ENCODE results near the gene PADI2. TPM values are rescaled to one million over a fixed set of nuclear protein-coding genes. Genes with fewer than 3 reads are reported as not detected.

Gene PADI2
- total and polyA plus RNA-seq, 2 of the 8 experiments (the other 6 are each of a cell fraction or from before 2014, with no cell fraction given) = 1.6 to 7.5 TPM

GRCh38 chr1:17052038-17052437 is 67.2 kb downstream of the PADI2 start:
- Histone ChIP-seq H2BK120ac (replicated peaks; ENCODE audit: low read depth, low read length) (no peak overlapping the region), H3K56ac (replicated peaks; ENCODE audit: insufficient read length, low read depth, low read length) (no peak overlapping the region), H3K4ac (replicated peaks; ENCODE audit: insufficient read length, low read depth, low read length) (no peak overlapping the region), H3K4me3 (ENCODE audit: extremely low read depth in 1 of 4, insufficient read depth in 2 of 4, low read depth in 3 of 4, low read length in 4 of 4) (no peak overlapping the region), H3K18ac (ENCODE audit: extremely low read depth, low read length) (no peak overlapping the region), H3K36me3 (ENCODE audit: control insufficient read depth in 2 of 4, insufficient read depth in 4 of 4, low read length in 3 of 4) (peaks cover 0 to 10% (median 6%) of the 10 kb centered on the region in 4 experiments; a peak in 6 of 8 replicates), H3K23me2 (ENCODE audit: low read depth, low read length) (peaks cover 5% of the 10 kb centered on the region), H2BK5ac (ENCODE audit: low read depth, low read length) (no peak overlapping the region), H3K79me1 (ENCODE audit: low read depth, low read length) (peaks cover 5% of the 10 kb centered on the region; the same call in 1 of the 2 replicates), H4K8ac (ENCODE audit: extremely low read depth, insufficient read depth, low read length) (no peak overlapping the region), H2BK20ac (ENCODE audit: low read length) (no peak overlapping the region), H3K4me2 (ENCODE audit: insufficient read depth in 1 of 2, low read depth in 2 of 2, low read length in 2 of 2) (no peak overlapping the region; a peak in 1 of 4 replicates), H3K9ac (replicated peaks in 1 of 4; ENCODE audit: extremely low read depth in 1 of 4, low read depth in 3 of 4, low read length in 3 of 4) (no peak overlapping the region), H2BK12ac (ENCODE audit: low read depth, low read length) (no peak overlapping the region), H4K5ac (ENCODE audit: insufficient read length, low read depth, low read length) (no peak overlapping the region), H3K27ac (ENCODE audit: low read depth, low read length) (no peak overlapping the region), H4K91ac (replicated peaks; ENCODE audit: insufficient read length, low read length) (no peak overlapping the region), H3K79me2 (ENCODE audit: control insufficient read depth in 1 of 2, insufficient read depth in 2 of 2, low read length in 2 of 2) (peaks cover 10 to 42% of the 10 kb centered on the region in 2 experiments), H2AFZ (ENCODE audit: low read length) (no peak overlapping the region), H3K23ac (ENCODE audit: insufficient read length) (no peak overlapping the region), H3K4me1 (replicated peaks in 1 of 4; ENCODE audit: control insufficient read depth in 3 of 4, insufficient read depth in 4 of 4, low read length in 3 of 4) (peaks cover 0 to 7% (median 0%) of the 10 kb centered on the region in 4 experiments; a peak in 1 of 7 replicates), H3K14ac (ENCODE audit: insufficient read length) (no peak overlapping the region), H3K9me3 (ENCODE audit: insufficient read depth in 2 of 2, low read depth in 1 of 2, low read length in 1 of 2) (no peaks in the 10 kb centered on the region), H3K27me3 (replicated peaks in 1 of 4; ENCODE audit: control insufficient read depth in 3 of 4, extremely low read depth in 1 of 4, insufficient read depth in 3 of 4, low read length in 3 of 4) (no peaks in the 10 kb centered on the region), H4K20me1 (replicated peaks in 1 of 2; ENCODE audit: control insufficient read depth in 1 of 2, insufficient read depth in 2 of 2, low read length in 2 of 2) (no peaks in the 10 kb centered on the region), H2BK15ac (ENCODE audit: low read length) (no peak overlapping the region), H2AK5ac (ENCODE audit: low read depth, low read length) (no peak overlapping the region)
- 100% methylated on average over 1 of the region's 1 CpG; no CpG with 5 or more reads in 1 of the 2 experiments for WGBS, 2 experiments (ENCODE audit: extremely low coverage in 1 of 2, insufficient coverage in 1 of 2, insufficient read length in 1 of 2, insufficient replicate concordance in 2 of 2, low coverage in 1 of 2, low lambda C conversion rate in 2 of 2, missing lambda C conversion rate in 1 of 2)
- ChIA-PET CTCF (ENCODE audit: partially characterized antibody) (interaction anchor here (1.2 kb wide), 2 partner anchors 100 to 319 kb away, joined by 3 to 7 read pairs; no protein-coding TSS in a partner anchor), POLR2A (ENCODE audit: partially characterized antibody) (interaction anchor here (0.6 to 1.1 kb wide), 3 partner anchors 12 to 52 kb away, joined by 3 to 4 read pairs (median 3); no protein-coding TSS in a partner anchor)
- DNase-seq (ENCODE audit: low read depth in 1 of 2, low spot score in 2 of 2) (no peak), FAIRE-seq (no peak)
- TF ChIP-seq BACH1 (IDR thresholded peaks at IDR 0.05; ENCODE audit: low read length) (no peak), POU5F1 (IDR thresholded peaks at IDR 0.05; ENCODE audit: low read depth, low read length) (no peak), MAX (IDR thresholded peaks at IDR 0.05) (no peak), KDM4A (IDR thresholded peaks at IDR 0.05; ENCODE audit: low read depth, low read length, severe bottlenecking) (no peak), POLR2AphosphoS5 (IDR thresholded peaks at IDR 0.05; ENCODE audit: low read depth, low read length) (no peak), BRCA1 (IDR thresholded peaks at IDR 0.05; ENCODE audit: low read depth, low read length) (no peak), HDAC2 (IDR thresholded peaks at IDR 0.05; ENCODE audit: borderline replicate concordance in 1 of 2, low read depth in 2 of 2, low read length in 2 of 2) (no peak), SP1 (IDR thresholded peaks at IDR 0.05; ENCODE audit: low read depth, low read length) (no peak), NANOG (IDR thresholded peaks at IDR 0.05; ENCODE audit: insufficient read depth, low read depth, low read length, poor library complexity, severe bottlenecking) (no peak), CHD2 (IDR thresholded peaks at IDR 0.05; ENCODE audit: low read length) (no peak), HDAC6 (IDR thresholded peaks at IDR 0.05; ENCODE audit: low read depth, low read length) (no peak), PHF8 (conservative IDR thresholded peaks at IDR 0.05; ENCODE audit: low read depth, low read length) (no peak), RBBP5 (IDR thresholded peaks at IDR 0.05; ENCODE audit: borderline replicate concordance, low read depth, low read length) (no peak), CBX8 (IDR thresholded peaks at IDR 0.05; ENCODE audit: borderline replicate concordance, low read depth, low read length) (no peak)
